GM21360 (cell line): Measurements from ENCODE around the gene ELMO3.

Experiments
- ATAC-seq: cut with Tn5 transposase; IDR thresholded peaks from one replicate; pipeline ENCODE4 v1.9.1; 2021; ENCODE audit warnings: mild to moderate bottlenecking, moderate library complexity; ENCODE audit not compliant: unreplicated experiment

ELMO3 gene

GRCh38 chr16:67199011-67199807 is at the start of gene ELMO3:
Gene ELMO3 (plus strand): TSS chr16:67199131. CDS start chr16:67199327, 196 bp downstream.
- ATAC-seq, result no peak

- no peak for ATAC-seq
Observed at GRCh38 chr16:67149276-67150046, 49.5 kb upstream of the ELMO3 start.

- ATAC-seq, result peak; percentile 34
Observed at GRCh38 chr16:67150047-67150832, 48.7 kb upstream of the ELMO3 start.

- ATAC-seq, result peak; percentile 50
Observed at GRCh38 chr16:67150833-67151396, 48.0 kb upstream of the ELMO3 start, which contains the start of gene B3GNT9. Gene B3GNT9 (minus strand): TSS chr16:67150998. CDS start chr16:67150485, 513 bp downstream.

- no peak for ATAC-seq
Observed at GRCh38 chr16:67151431-67152097, 47.4 kb upstream of the ELMO3 start.

GRCh38 chr16:67154578-67155294 is 44.2 kb upstream of the ELMO3 start:
- no peak for ATAC-seq

- ATAC-seq, result no peak
Observed at GRCh38 chr16:67155295-67156142, 43.4 kb upstream of the ELMO3 start.

GRCh38 chr16:67156143-67156844 is 42.6 kb upstream of the ELMO3 start:
- ATAC-seq, result no peak

- ATAC-seq, result no peak
Observed at GRCh38 chr16:67157106-67157748, 41.7 kb upstream of the ELMO3 start.

GRCh38 chr16:67157892-67158635 is 40.9 kb upstream of the ELMO3 start:
- no peak for ATAC-seq

GRCh38 chr16:67158637-67159600 is 40.0 kb upstream of the ELMO3 start:
- ATAC-seq, result peak; percentile 31

GRCh38 chr16:67161595-67162058 is 37.3 kb upstream of the ELMO3 start:
- no peak for ATAC-seq

- ATAC-seq, result no peak
Observed at GRCh38 chr16:67162506-67163163, 36.3 kb upstream of the ELMO3 start.

- no peak for ATAC-seq
Observed at GRCh38 chr16:67163164-67163998, 35.5 kb upstream of the ELMO3 start.
